SK-N-MC (cell line): Measurements from ENCODE around the gene MTMR2.

Source experiments
- EZH2 ChIP-seq: fragments of 200-600 bp; sonication (generic); IDR thresholded peaks from one replicate; pipeline ENCODE4 v1.6.1; 2017; ENCODE audit warnings: antibody characterized with exemption
- POLR2AphosphoS5 ChIP-seq: IDR thresholded peaks from 2 replicates; pipeline ENCODE4 v1.6.1; 2012; ENCODE audit warnings: mild to moderate bottlenecking, low read depth, low read length, borderline replicate concordance

DNA sequence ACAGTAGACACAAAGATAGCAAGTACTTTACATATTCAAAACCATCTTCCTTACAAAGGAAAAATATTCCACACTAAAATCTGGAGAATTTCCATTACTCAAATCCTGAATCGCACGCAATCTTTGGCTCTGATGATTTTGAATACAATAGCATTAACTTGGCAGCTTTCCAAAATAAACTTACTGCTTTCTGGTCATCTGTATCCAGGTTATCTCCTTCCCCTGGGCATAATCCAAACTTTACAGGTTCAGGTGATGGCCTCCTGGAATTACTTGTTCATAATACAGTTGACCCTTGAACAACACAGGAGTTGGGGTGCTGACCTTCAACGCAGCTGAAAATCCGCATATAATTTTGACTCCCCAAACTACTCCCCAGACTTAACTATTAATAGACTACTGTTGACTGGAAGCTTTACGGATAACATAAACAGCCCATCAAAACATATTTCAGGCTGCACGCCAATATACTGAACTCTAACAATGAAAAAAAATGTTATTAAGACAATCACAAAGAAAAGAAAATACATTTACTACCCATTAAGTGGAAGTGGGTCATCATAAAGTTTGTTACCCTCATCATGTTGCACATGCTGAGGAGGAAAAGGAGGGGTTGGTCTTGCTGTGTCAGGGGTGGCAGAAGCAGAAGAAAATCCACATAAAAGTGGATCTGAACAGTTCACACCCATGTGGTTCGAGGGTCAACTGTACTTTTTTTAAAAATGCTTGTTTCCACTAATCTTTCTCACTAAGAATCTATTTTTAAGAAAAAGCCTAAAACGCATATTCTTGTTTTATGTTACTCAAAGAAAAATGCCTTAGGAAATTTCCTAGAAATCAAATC lies 6.5 kb downstream of the MTMR2 start:
- TF ChIP-seq POLR2AphosphoS5 (no peak), EZH2 (no peak)
